Upper lobe of left lung (tissue), 6 donors: ENCODE results near the gene MRC2. TPM values are rescaled to one million over a fixed set of nuclear protein-coding genes. Genes with fewer than 3 reads are reported as not detected.

Experiments
- ATAC-seq, 2 donors: fragments of 200-7000 bp; cut with Tn5 transposase; one replicate each; pipeline ENCODE4 v1.9.1; 2022; ENCODE audit warnings: mild to moderate bottlenecking in 2 of 2, moderate library complexity in 2 of 2; ENCODE audit not compliant: low FRiP score in 2 of 2
- DNase-seq, 2 donors: peaks; one replicate each; pipeline ENCODE4 v3.0.0-alpha.2; 2019 to 2020
- H3K27ac ChIP-seq, 4 donors: fragments of 200-600 bp; sonication (generic); one replicate each; pipeline ENCODE4 v1.5.1; 2016 to 2019
- H3K27me3 ChIP-seq, 4 donors: fragments of 200-600 bp; sonication (generic); one replicate each; pipeline ENCODE4 v1.5.1; 2017 to 2019
- H3K36me3 ChIP-seq, 4 donors: fragments of 200-600 bp; sonication (generic); one replicate each; pipeline ENCODE4 v1.5.1; 2016 to 2019
- H3K4me1 ChIP-seq, 4 donors: fragments of 200-600 bp; sonication (generic); one replicate each; pipeline ENCODE4 v1.5.1; 2018 to 2019
- H3K4me3 ChIP-seq, 4 donors: fragments of 200-600 bp; sonication (generic); one replicate each; pipeline ENCODE4 v1.5.1; 2017 to 2019; ENCODE audit warnings: mild to moderate bottlenecking in 2 of 4, moderate library complexity in 1 of 4
- H3K9me3 ChIP-seq, 4 donors: fragments of 200-600 bp; sonication (generic); one replicate each; pipeline ENCODE4 v1.5.1; 2018 to 2019
- EP300 ChIP-seq, 4 donors: sonication (generic); formaldehyde crosslinking; IDR thresholded peaks; one replicate each; pipeline ENCODE4 v1.5.1; 2017; ENCODE audit warnings: antibody characterized with exemption in 4 of 4, control low read depth in 2 of 4
- POLR2A ChIP-seq, 4 donors: fragments of 450-650 bp; IDR thresholded peaks; one replicate each; pipeline ENCODE4 v1.5.1; 2016 to 2017; ENCODE audit warnings: antibody characterized with exemption in 4 of 4, mild to moderate bottlenecking in 2 of 4
- POLR2AphosphoS5 ChIP-seq, 2 donors: sonication (generic); formaldehyde crosslinking; IDR thresholded peaks; one replicate each; pipeline ENCODE4 v1.5.1; 2017; ENCODE audit warnings: antibody characterized with exemption in 2 of 2
- WGBS, 2 donors: methylation state at CpG; one replicate each; pipeline ENCODE4 v1.1.5; 2017 to 2018; 5-methylcytosine and 5-hydroxymethylcytosine counted together
- total RNA-seq, 6 donors: library from RNA; depleted of rRNA in 4 of 6; stranded (reverse); fragments of >200 nt in 4 of 6; gene quantifications; one replicate each; pipeline versions ENCODE4 v1.1.0 to v1.2.1, GENCODE V29; 2016 to 2021
- TF ChIP-seq, protein P1 (sequence below), 6 experiments: fragments of 450-650 bp in 4 of 6; fragments of 200-600 bp in 2 of 6; sonication (generic) in 2 of 6; IDR thresholded peaks; one replicate each; pipeline ENCODE4 v1.5.1; 2016 to 2019; ENCODE audit warnings: antibody characterized with exemption in 6 of 6
- donor health status: DM: no; HTN: no; CAD: no; lungs with moderate emphysema.
- donor health status: DM: no; HTN: yes; CAD: no; lungs with severe emphysema.

MRC2 gene
- total RNA-seq, 6 donors from 2014 or later = 32.1 to 185 (median 116) TPM

GRCh38 chr17:62713086-62713881, 85.8 kb downstream of the MRC2 start:
- Histone ChIP-seq H3K36me3 (no peaks in the 10 kb centered on the region), H3K9me3 (peaks cover 0 to 6% (median 5%) of the 10 kb centered on the region in 4 donors), H3K27me3 (no peaks in the 10 kb centered on the region), H3K27ac (no peak overlapping the region), H3K4me3 (no peak overlapping the region), H3K4me1 (no peaks in the 10 kb centered on the region)
- WGBS, 2 donors = 91 to 93% methylated on average over 17 of the region's 17 CpGs
- DNase-seq = no peak
- TF ChIP-seq POLR2A (IDR thresholded peaks at IDR 0.05) (no peak), EP300 (IDR thresholded peaks at IDR 0.05) (no peak), POLR2AphosphoS5 (IDR thresholded peaks at IDR 0.05) (no peak)
- TF ChIP-seq, protein P1, sequence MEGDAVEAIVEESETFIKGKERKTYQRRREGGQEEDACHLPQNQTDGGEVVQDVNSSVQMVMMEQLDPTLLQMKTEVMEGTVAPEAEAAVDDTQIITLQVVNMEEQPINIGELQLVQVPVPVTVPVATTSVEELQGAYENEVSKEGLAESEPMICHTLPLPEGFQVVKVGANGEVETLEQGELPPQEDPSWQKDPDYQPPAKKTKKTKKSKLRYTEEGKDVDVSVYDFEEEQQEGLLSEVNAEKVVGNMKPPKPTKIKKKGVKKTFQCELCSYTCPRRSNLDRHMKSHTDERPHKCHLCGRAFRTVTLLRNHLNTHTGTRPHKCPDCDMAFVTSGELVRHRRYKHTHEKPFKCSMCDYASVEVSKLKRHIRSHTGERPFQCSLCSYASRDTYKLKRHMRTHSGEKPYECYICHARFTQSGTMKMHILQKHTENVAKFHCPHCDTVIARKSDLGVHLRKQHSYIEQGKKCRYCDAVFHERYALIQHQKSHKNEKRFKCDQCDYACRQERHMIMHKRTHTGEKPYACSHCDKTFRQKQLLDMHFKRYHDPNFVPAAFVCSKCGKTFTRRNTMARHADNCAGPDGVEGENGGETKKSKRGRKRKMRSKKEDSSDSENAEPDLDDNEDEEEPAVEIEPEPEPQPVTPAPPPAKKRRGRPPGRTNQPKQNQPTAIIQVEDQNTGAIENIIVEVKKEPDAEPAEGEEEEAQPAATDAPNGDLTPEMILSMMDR (IDR thresholded peaks at IDR 0.05) = no peak
- ATAC-seq = no peak

DNA sequence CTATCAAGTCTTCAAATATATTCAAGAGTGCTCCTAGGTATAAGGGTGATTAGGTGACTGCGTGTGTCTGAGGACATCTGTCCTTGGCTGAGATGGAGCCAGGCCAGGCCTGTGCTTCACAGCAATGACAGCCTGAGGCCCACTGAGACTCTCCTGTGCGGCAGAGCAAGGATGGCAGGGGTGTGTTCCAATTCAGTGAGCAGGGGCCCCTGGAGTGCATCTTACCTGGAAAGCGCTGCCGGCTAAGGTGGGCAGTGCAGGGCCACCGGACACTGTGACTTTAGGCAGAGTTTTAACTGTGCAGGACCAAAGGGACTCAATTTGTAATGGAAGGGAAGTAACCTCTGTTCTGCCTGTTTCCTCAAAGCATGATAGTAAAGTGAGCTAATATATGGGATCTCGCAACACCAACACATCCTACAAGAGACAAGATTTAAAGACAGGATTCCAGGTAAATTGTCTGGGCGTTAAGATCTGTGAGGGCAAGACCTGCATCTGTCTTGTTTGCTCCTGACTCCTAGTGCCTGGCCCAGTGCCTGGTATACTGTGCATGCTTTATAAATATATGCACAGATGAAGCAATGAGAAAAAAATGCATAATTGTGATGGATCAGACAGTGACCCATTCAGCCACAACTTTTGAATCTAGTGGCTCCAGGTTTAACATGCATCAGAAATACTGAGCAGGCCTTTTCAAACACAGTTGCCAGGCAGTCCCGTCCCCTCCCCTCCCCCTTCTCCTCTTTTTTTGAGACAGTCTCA, 86.7 kb downstream of the MRC2 start:
- Histone ChIP-seq H3K9me3 (no peaks in the 10 kb centered on the region), H3K27me3 (no peaks in the 10 kb centered on the region), H3K4me1 (no peaks in the 10 kb centered on the region), H3K4me3 (no peak overlapping the region), H3K27ac (no peak overlapping the region), H3K36me3 (no peaks in the 10 kb centered on the region)
- ATAC-seq (no peak), DNase-seq (no peak)
- 94 to 99% methylated on average over 5 to 8 of the region's 8 CpGs for WGBS, 2 donors
- TF ChIP-seq EP300 (IDR thresholded peaks at IDR 0.05) (no peak), POLR2A (IDR thresholded peaks at IDR 0.05) (no peak), POLR2AphosphoS5 (IDR thresholded peaks at IDR 0.05) (no peak)
- TF ChIP-seq, protein P1 (IDR thresholded peaks at IDR 0.05) = no peak

DNA sequence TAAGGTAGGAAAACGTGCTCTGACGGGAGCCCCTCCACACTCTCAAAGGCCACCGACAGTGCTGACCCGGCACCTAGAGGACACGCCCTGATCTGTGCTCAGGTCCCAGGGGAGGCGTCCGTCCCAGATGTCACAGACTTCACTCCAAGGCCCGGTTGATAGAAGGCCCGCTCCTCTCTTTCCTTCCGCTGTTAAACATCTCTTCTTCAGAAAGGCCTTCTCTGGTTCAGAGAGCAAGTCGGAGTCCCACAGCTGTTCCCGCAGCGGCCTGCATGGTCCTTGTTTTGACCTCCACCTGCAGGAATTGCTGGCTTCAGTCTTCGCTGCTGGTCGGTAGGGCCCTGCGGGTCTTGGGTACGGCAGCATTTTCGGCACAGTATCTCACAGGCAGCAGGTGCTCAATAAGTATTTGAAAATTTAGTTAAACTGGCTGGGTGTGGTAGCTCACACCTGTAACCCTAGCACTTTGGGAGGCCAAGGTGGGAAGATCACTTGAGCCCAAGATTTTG, 88.5 kb downstream of the MRC2 start:
- Histone ChIP-seq H3K27ac (no peak overlapping the region), H3K27me3 (no peaks in the 10 kb centered on the region), H3K4me1 (no peaks in the 10 kb centered on the region), H3K9me3 (no peaks in the 10 kb centered on the region), H3K36me3 (no peaks in the 10 kb centered on the region), H3K4me3 (no peak overlapping the region)
- TF ChIP-seq, protein P1 (IDR thresholded peaks at IDR 0.05) = no peak
- TF ChIP-seq EP300 (IDR thresholded peaks at IDR 0.05) (no peak), POLR2A (IDR thresholded peaks at IDR 0.05) (no peak), POLR2AphosphoS5 (IDR thresholded peaks at IDR 0.05) (no peak)
- WGBS, 2 donors = 93 to 99% methylated on average over 16 to 18 of the region's 18 CpGs
- peak in 1 of 2 donors; percentile 22 for DNase-seq
- no peak for ATAC-seq

DNA sequence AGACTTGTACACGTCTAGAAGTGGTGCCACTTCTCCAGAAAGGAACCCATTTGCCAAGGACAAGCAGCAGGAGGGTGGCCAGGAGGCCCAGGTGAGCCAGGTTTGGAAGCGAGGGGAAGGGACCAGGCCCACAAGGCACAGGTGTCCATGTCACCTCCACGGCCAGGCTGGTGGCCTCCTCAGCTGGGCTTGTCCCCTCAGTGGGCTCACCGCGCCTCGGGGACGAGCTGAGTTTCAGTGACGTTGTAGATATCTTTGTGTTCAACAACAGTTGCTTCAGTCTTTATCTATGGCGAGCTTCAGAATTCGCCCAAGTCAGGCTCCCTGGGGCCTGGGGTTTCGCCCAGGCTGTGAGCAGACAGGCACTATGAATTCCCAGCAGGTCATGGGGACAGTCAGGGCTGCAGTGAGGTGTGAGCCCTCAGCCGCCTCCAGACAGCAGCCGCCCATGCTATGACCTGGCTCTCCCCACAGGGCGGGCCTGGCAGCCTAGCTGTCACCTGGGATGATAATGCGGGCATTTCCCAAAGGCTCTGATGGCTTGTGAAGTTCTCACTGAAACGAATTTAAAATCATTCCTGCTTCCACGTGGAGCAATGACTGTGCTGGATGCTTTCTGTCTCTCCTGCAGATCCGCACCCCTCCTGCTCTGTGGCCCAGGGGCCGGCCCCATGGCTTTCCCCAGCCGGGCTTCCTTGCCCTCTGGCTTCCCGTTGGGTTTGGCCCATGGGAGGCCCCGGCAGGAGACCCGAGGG, 89.5 kb downstream of the MRC2 start:
- DNase-seq (peak in 1 of 2 donors; percentile 77), ATAC-seq (no peak)
- no peaks in the 10 kb centered on the region for H3K36me3 ChIP-seq
- no peaks in the 10 kb centered on the region for H3K4me1 ChIP-seq
- TF ChIP-seq POLR2AphosphoS5 (IDR thresholded peaks at IDR 0.05) = no peak
- TF ChIP-seq, protein P1 (IDR thresholded peaks at IDR 0.05) = no peak
- no peak for TF ChIP-seq POLR2A (IDR thresholded peaks at IDR 0.05)
- no peak for TF ChIP-seq EP300 (IDR thresholded peaks at IDR 0.05)
- H3K4me3 ChIP-seq = no peak overlapping the region
- no peaks in the 10 kb centered on the region for H3K27me3 ChIP-seq
- H3K9me3 ChIP-seq = no peaks in the 10 kb centered on the region
- 89 to 93% methylated on average over 13 to 23 of the region's 23 CpGs for WGBS, 2 donors
- no peak overlapping the region for H3K27ac ChIP-seq
